Peyer's patch (tissue), 4 donors: ENCODE data around the gene CD6. TPM values are rescaled to one million over a fixed set of nuclear protein-coding genes. Genes with fewer than 3 reads are reported as not detected.

Experiments
- DNase-seq, 3 donors: peaks; one replicate each; pipeline ENCODE4 v3.0.0-alpha.2; 2017 to 2019
- H3K27ac ChIP-seq, 4 donors: fragments of 200-600 bp; sonication (generic); one replicate each; pipeline ENCODE4 v1.5.1; 2016 to 2019
- H3K27me3 ChIP-seq, 2 donors: fragments of 200-600 bp; sonication (generic); one replicate each; pipeline ENCODE4 v1.5.1; 2019
- H3K36me3 ChIP-seq, 3 donors: fragments of 200-600 bp; sonication (generic); one replicate each; pipeline ENCODE4 v1.5.1; 2016 to 2019
- H3K4me1 ChIP-seq, 4 donors: fragments of 200-600 bp; sonication (generic); one replicate each; pipeline ENCODE4 v1.5.1; 2016 to 2019
- H3K4me3 ChIP-seq, 4 donors: fragments of 200-600 bp; sonication (generic); 1 replicate in 3 of 4; 2 replicates in 1 of 4; pipeline ENCODE4 v1.5.1; 2016 to 2019; ENCODE audit warnings: mild to moderate bottlenecking in 1 of 4
- H3K9me3 ChIP-seq, 4 donors: fragments of 200-600 bp; sonication (generic); one replicate each; pipeline ENCODE4 v1.5.1; 2016 to 2019; ENCODE audit warnings: mild to moderate bottlenecking in 1 of 4
- POLR2A ChIP-seq, 2 donors: fragments of 450-650 bp; IDR thresholded peaks; one replicate each; pipeline ENCODE4 v1.5.1; 2017; ENCODE audit warnings: antibody characterized with exemption in 2 of 2, mild to moderate bottlenecking in 2 of 2, moderate library complexity in 2 of 2
- total RNA-seq, 4 donors: library from RNA; depleted of rRNA; stranded (reverse); fragments of >200 nt; gene quantifications; one replicate each; pipeline ENCODE4 v1.1.0, GENCODE V29; 2016
- TF ChIP-seq, protein P1 (sequence below), 6 experiments: fragments of 450-650 bp in 4 of 6; fragments of 200-600 bp in 2 of 6; sonication (generic) in 1 of 6; IDR thresholded peaks; one replicate each; pipeline ENCODE4 v1.5.1; 2017 to 2019; ENCODE audit warnings: antibody characterized with exemption in 6 of 6, mild to moderate bottlenecking in 3 of 6, moderate library complexity in 1 of 6

Gene CD6
- total RNA-seq, 4 donors from 2014 or later = 3.3 to 15.7 (median 4.7) TPM

DNA sequence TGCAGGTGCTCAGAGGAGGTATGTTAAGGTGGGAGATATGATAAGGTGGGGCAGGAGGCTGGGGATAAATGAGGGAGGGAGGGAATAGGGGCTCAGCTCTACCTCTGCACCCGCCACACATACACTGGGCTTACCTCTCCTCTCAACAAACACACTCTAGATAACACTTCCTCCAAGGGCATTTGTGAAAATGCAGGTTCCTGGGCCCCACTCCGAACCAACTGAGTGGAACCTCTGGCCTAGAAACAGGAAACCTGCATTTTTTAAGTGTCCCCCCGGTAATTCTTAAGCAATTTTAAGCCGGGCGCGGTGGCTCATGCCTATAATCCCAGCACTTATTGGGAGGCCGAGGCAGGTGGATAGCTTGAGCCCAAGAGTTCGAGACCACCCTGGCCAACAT lies 84.3 kb downstream of the CD6 start:
- Histone ChIP-seq H3K4me1 (peaks cover 0 to 3% (median 1%) of the 10 kb centered on the region in 4 donors), H3K27me3 (no peaks in the 10 kb centered on the region), H3K4me3 (no peak overlapping the region), H3K9me3 (no peaks in the 10 kb centered on the region), H3K27ac (no peak overlapping the region), H3K36me3 (no peaks in the 10 kb centered on the region)
- peak in 1 of 3 donors; percentile 9 for DNase-seq
- TF ChIP-seq POLR2A (IDR thresholded peaks at IDR 0.05) = no peak
- TF ChIP-seq, protein P1, sequence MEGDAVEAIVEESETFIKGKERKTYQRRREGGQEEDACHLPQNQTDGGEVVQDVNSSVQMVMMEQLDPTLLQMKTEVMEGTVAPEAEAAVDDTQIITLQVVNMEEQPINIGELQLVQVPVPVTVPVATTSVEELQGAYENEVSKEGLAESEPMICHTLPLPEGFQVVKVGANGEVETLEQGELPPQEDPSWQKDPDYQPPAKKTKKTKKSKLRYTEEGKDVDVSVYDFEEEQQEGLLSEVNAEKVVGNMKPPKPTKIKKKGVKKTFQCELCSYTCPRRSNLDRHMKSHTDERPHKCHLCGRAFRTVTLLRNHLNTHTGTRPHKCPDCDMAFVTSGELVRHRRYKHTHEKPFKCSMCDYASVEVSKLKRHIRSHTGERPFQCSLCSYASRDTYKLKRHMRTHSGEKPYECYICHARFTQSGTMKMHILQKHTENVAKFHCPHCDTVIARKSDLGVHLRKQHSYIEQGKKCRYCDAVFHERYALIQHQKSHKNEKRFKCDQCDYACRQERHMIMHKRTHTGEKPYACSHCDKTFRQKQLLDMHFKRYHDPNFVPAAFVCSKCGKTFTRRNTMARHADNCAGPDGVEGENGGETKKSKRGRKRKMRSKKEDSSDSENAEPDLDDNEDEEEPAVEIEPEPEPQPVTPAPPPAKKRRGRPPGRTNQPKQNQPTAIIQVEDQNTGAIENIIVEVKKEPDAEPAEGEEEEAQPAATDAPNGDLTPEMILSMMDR (IDR thresholded peaks at IDR 0.05) = no peak

DNA sequence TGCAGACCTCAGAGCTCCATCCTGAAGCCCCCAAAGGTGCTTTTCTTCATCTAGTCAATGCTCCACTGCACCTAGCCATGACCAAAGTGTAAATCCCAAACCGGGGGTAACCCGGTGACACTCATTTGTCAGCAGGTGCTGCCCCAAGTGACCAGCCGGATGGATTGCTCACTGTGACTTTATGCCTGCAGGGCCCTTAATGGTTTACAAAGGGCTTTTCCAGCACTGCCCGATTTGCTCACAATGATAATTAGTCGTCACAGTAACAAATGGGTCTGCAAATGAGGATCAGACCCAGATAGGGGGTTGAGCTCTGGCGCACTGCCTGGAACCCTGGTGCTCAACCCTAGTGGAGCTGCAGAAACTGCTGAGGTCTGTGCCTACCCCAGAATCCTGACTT lies 85.1 kb downstream of the CD6 start:
- H3K4me1 ChIP-seq = peaks cover 0 to 9% (median 4%) of the 10 kb centered on the region in 4 donors
- H3K27me3 ChIP-seq = no peaks in the 10 kb centered on the region
- no peaks in the 10 kb centered on the region for H3K36me3 ChIP-seq
- no peak overlapping the region for H3K27ac ChIP-seq
- DNase-seq = peak in 1 of 3 donors; percentile 9
- H3K4me3 ChIP-seq = no peak overlapping the region
- TF ChIP-seq, protein P1 (IDR thresholded peaks at IDR 0.05) = no peak
- TF ChIP-seq POLR2A (IDR thresholded peaks at IDR 0.05) = no peak
- no peaks in the 10 kb centered on the region for H3K9me3 ChIP-seq

DNA sequence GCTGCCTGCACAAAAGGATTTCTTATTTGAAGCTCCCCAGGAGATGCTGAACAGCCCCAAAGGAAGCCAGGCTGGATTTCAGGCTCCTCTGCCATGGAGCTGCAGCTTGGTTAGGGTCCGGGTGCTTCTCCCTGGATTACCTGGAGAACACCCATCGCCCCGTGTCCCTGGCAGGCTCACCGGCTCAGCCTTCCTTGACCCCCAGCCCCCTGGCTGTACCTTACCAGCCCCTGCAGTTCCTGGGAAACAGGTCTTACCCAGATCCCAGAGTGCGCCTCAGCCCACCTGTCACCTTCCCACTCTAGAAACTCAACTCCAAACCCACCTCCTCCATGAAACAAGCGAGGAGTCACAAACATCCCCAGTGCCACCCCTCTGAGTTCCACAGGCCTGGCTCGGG lies 85.5 kb downstream of the CD6 start:
- Histone ChIP-seq H3K27me3 (no peaks in the 10 kb centered on the region), H3K9me3 (no peaks in the 10 kb centered on the region), H3K4me1 (peaks cover 0 to 13% (median 4%) of the 10 kb centered on the region in 4 donors), H3K4me3 (no peak overlapping the region), H3K36me3 (no peaks in the 10 kb centered on the region), H3K27ac (no peak overlapping the region)
- no peak for TF ChIP-seq POLR2A (IDR thresholded peaks at IDR 0.05)
- TF ChIP-seq, protein P1 (IDR thresholded peaks at IDR 0.05) = no peak
- peak in 1 of 3 donors; percentile 37 for DNase-seq

DNA sequence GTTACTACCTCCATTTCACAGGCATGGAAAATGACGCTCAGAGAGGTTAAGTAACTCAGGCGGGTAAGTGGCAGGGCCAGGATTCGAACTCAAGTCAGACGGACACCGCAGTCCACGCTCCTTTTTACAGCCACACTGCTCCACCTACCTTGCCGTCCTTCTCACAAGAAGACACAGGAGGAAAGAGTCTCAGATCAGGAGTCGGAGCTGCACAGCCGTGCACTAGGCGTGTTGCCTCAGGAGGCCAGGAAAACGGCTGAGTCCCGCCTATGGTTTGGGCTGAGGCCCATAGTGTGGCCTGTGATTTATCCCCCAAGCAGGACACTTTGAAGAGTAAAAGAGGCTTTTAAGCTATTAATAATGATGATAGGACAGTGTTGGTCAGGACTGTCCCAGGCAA lies 86.1 kb downstream of the CD6 start:
- H3K27me3 ChIP-seq = no peaks in the 10 kb centered on the region
- no peak overlapping the region for H3K27ac ChIP-seq
- no peaks in the 10 kb centered on the region for H3K9me3 ChIP-seq
- TF ChIP-seq POLR2A (IDR thresholded peaks at IDR 0.05) = no peak
- TF ChIP-seq, protein P1 (IDR thresholded peaks at IDR 0.05) = no peak
- H3K4me3 ChIP-seq = no peak overlapping the region
- H3K4me1 ChIP-seq = peaks cover 0 to 14% (median 4%) of the 10 kb centered on the region in 4 donors
- H3K36me3 ChIP-seq = no peaks in the 10 kb centered on the region
- peak in 1 of 3 donors; percentile 22 for DNase-seq

DNA sequence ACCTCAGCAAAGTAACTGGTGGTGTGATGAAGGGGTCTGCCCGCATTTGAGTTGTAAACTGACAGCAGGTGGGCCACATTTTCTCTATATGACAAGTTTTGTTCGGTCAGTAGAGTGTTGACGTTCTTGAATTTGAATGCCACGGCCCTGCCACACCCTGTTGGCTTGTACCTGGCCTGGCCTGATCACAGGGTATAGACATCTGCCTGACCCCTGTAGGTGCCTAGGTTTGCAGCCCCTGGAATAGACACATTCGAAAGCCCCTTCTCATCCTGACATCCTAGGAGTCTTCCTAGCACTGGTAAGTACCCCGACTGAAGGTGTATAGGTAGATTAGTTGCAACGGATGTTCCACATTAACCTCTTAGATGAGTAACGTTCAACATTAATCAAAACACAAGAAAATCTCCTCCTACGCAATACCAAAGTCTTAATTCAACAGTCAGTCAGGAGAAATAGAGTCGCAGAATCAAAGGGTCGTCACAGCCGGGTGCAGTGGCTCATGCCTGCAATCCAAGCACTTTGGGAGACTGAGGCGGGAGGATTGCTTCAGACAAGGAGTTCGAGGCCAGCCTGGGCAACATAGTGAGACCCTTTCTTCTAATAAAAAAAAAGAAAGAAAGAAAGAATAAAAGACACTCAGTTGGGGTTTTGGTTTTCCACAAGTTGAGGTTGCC lies 87.2 kb downstream of the CD6 start:
- no peak overlapping the region for H3K4me3 ChIP-seq
- H3K27ac ChIP-seq = no peak overlapping the region
- H3K27me3 ChIP-seq = no peaks in the 10 kb centered on the region
- H3K9me3 ChIP-seq = no peaks in the 10 kb centered on the region
- peaks cover 0 to 14% (median 4%) of the 10 kb centered on the region in 4 donors for H3K4me1 ChIP-seq
- H3K36me3 ChIP-seq = no peaks in the 10 kb centered on the region
- no peak for TF ChIP-seq POLR2A (IDR thresholded peaks at IDR 0.05)
- TF ChIP-seq, protein P1 (IDR thresholded peaks at IDR 0.05) = no peak
- DNase-seq = peak in 1 of 3 donors; percentile 17
